HL-60 (cell line): ENCODE measurements around the gene PSMG1.

Experiments used
- DNase-seq, 2 experiments: peaks; one replicate each; pipeline ENCODE4 v3.0.0-alpha.2; 2010 to 2020; ENCODE audit warnings: low read depth in 1 of 2, low spot score in 1 of 2
- H3K27ac ChIP-seq: fragments of 250-450 bp; sonication (Bioruptor Pico); replicated peaks from 2 replicates; pipeline ENCODE4 v1.5.1; 2020; ENCODE audit warnings: mild to moderate bottlenecking, moderate library complexity
- H3K27me3 ChIP-seq: fragments of 250-450 bp; sonication (Bioruptor Pico); 2 replicates; pipeline ENCODE4 v1.5.1; 2021; ENCODE audit warnings: mild to moderate bottlenecking, moderate library complexity; ENCODE audit not compliant: insufficient read depth, poor library complexity, severe bottlenecking
- H3K4me3 ChIP-seq: replicated peaks from 2 replicates; pipeline ENCODE4 v1.5.1; 2011; ENCODE audit warnings: mild to moderate bottlenecking, control low read depth, low read length; ENCODE audit not compliant: insufficient read depth
- CTCF ChIP-seq: IDR thresholded peaks from one replicate; pipeline ENCODE4 v1.5.1; 2011; ENCODE audit warnings: low read length, control low read depth, inconsistent platforms; ENCODE audit not compliant: insufficient read depth
- GABPA ChIP-seq: IDR thresholded peaks from 2 replicates; pipeline ENCODE4 v1.6.1; 2012; ENCODE audit warnings: low read depth
- POLR2AphosphoS5 ChIP-seq: IDR thresholded peaks from 2 replicates; pipeline ENCODE4 v1.6.1; 2012; ENCODE audit warnings: low read depth
- REST ChIP-seq: IDR thresholded peaks from 2 replicates; pipeline ENCODE4 v1.6.1; 2012; ENCODE audit warnings: low read depth; ENCODE audit not compliant: insufficient replicate concordance
- SPI1 ChIP-seq: IDR thresholded peaks from 2 replicates; pipeline ENCODE4 v1.6.1; 2012; ENCODE audit warnings: low read depth, mild to moderate bottlenecking, borderline replicate concordance

PSMG1 gene

GRCh38 chr21:39168800-39169199, 14.5 kb downstream of the PSMG1 start:
- DNase-seq, result no peak
- TF ChIP-seq SPI1 (no peak), REST (no peak), POLR2AphosphoS5 (no peak), GABPA (no peak), CTCF (no peak)
- Histone ChIP-seq H3K27me3 (no peaks in the 10 kb centered on the region), H3K27ac (no peak overlapping the region), H3K4me3 (no peak overlapping the region)

GRCh38 chr21:39164523-39164922, 18.7 kb downstream of the PSMG1 start:
- no peaks in the 10 kb centered on the region for H3K27me3 ChIP-seq
- TF ChIP-seq POLR2AphosphoS5 (no peak), REST (no peak), GABPA (no peak), SPI1 (no peak), CTCF (no peak)
- no peak overlapping the region for H3K27ac ChIP-seq
- no peak overlapping the region for H3K4me3 ChIP-seq
- DNase-seq, result no peak

- no peak for DNase-seq
- TF ChIP-seq POLR2AphosphoS5, result no peak
- no peak for TF ChIP-seq REST
- no peak for TF ChIP-seq CTCF
- no peak for TF ChIP-seq GABPA
- Histone ChIP-seq H3K27me3 (no peaks in the 10 kb centered on the region), H3K4me3 (no peak overlapping the region), H3K27ac (no peak overlapping the region)
Observed at GRCh38 chr21:39161064-39161463, 22.2 kb downstream of the PSMG1 start.
